GM12891 (cell line): ENCODE data around the gene ADAT1.

Experiments used
- DNase-seq: peaks from one replicate; pipeline ENCODE4 v3.0.0; 2011; ENCODE audit warnings: low spot score; ENCODE audit not compliant: insufficient read length
- FAIRE-seq: peaks from 2 replicates; lab custom pipeline; 2011; peaks lifted over from hg19 to GRCh38; lab: Jason Lieb, UNC
- PAX5 ChIP-seq: IDR thresholded peaks from 2 replicates; pipeline ENCODE4 v1.6.1; 2011; ENCODE audit warnings: low read length, moderate library complexity, mild to moderate bottlenecking; ENCODE audit not compliant: insufficient read depth, severe bottlenecking
- POLR2A ChIP-seq: IDR thresholded peaks from 2 replicates; pipeline ENCODE4 v1.6.1; 2011; ENCODE audit warnings: low read depth, low read length, control low read depth
- POLR2AphosphoS5 ChIP-seq: IDR thresholded peaks from 2 replicates; pipeline ENCODE4 v1.6.1; 2011; ENCODE audit warnings: low read depth, low read length, control low read depth
- POU2F2 ChIP-seq: IDR thresholded peaks from 2 replicates; pipeline ENCODE4 v1.6.1; 2011; ENCODE audit warnings: low read depth, mild to moderate bottlenecking, control low read depth, low read length, moderate library complexity
- SPI1 ChIP-seq: IDR thresholded peaks from 2 replicates; pipeline ENCODE4 v1.6.1; 2011; ENCODE audit warnings: low read depth, low read length, control low read depth
- TAF1 ChIP-seq: IDR thresholded peaks from 2 replicates; pipeline ENCODE4 v1.6.1; 2011; ENCODE audit warnings: low read depth, low read length, control low read depth

Gene ADAT1

DNA sequence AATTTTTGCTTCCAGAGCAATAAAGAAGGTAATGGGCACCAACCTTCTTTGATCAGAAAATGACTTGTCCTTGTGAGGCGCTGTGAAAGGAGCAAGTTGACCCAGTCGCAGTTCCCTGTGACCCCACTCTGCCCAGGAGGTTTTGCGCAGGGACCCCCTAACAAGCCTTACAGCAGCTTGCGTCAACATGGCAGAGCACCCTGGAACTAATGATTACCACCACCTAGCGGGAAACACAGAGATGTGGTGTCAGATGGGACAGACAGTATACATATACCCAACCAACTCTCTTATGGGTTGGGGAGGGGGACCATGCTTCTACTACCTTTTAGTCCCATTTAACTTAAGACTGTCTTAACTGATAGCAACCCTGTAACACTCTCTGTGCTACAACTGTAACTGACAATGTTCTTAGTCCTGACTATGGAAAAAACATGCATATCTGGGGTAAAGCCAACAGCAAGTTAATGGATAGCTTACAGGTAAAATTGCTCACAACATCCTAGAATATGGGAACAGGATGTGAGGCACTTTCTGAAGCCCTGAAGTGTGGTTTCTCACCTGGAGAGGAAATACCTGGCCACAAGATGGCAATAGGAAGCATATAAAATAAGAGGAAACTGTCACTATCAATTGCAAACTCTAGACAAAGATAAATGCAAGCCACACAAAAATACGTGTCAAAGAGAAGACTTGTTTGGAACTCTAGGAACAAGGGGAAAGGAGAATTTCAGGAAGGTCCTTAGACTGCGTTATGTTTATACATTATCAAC lies 21.3 kb upstream of the ADAT1 start:
- TF ChIP-seq POLR2AphosphoS5 (no peak), POU2F2 (no peak), PAX5 (no peak), SPI1 (no peak), POLR2A (no peak), TAF1 (no peak)
- no peak for FAIRE-seq
- no peak for DNase-seq

DNA sequence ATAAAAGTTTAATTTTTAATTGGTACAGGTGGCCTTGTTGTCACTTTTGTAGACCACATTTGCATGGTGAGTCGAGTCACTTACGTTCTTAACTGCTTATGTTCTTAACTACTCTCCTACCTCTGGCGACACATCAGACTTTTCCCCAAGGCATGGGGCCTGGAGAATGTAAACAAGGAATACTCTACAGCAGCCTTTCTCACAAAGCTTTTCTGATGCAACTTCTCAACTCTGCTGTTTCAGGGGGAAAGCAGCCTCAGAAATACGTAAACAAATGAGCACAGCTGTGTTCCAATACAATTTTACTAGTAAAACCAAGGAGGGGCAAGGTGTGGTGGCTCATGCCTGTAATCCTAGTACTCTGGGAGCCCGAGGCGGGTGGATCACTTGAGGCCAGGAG lies 17.5 kb upstream of the ADAT1 start:
- no peak for DNase-seq
- no peak for TF ChIP-seq POLR2A
- no peak for TF ChIP-seq POU2F2
- TF ChIP-seq SPI1: no peak
- TF ChIP-seq POLR2AphosphoS5: no peak
- TF ChIP-seq TAF1: no peak
- TF ChIP-seq PAX5: no peak
- FAIRE-seq: no peak

DNA sequence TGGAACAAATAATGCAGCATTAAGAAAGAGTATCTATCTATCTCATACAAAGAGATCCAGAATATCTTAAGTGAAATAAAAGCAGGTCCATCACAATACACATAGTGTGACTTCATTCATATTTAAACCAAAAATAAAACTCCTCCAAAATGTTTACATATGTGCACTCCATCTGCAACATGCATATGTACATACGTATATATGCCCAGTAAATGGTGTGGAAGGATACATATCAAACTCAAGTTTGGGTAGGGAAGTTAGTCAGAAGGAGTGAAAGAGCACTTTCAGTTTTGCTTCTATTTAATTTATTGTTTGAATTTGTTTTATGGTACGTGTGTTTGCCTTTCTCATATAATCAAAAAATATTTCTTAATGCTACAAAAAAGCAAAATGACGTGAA lies 12.0 kb upstream of the ADAT1 start:
- no peak for FAIRE-seq
- TF ChIP-seq POLR2A (no peak), TAF1 (no peak), SPI1 (no peak), POLR2AphosphoS5 (no peak), PAX5 (no peak), POU2F2 (no peak)
- DNase-seq: no peak

DNA sequence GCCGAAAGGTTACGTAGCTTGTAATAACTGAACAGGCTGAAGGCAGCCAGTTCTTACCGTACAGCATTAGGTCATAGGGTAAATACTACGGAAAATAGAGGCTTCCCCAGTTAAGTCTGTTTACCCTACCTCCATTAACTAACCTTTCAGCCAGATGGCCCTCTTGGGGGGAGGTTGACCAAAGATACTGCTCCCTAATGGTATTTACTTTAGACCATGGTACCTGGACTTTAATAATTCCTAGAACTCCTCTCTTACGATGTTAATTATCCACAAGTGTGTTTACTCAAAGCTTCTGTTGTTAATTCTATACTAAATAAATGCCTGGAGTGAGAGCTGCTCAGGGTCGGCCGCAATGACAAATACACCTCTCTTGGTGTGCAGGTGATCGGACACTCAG lies 9.8 kb upstream of the ADAT1 start:
- no peak for TF ChIP-seq POLR2AphosphoS5
- TF ChIP-seq SPI1: no peak
- no peak for TF ChIP-seq POLR2A
- no peak for TF ChIP-seq POU2F2
- TF ChIP-seq TAF1: no peak
- no peak for TF ChIP-seq PAX5
- no peak for FAIRE-seq
- DNase-seq: no peak

DNA sequence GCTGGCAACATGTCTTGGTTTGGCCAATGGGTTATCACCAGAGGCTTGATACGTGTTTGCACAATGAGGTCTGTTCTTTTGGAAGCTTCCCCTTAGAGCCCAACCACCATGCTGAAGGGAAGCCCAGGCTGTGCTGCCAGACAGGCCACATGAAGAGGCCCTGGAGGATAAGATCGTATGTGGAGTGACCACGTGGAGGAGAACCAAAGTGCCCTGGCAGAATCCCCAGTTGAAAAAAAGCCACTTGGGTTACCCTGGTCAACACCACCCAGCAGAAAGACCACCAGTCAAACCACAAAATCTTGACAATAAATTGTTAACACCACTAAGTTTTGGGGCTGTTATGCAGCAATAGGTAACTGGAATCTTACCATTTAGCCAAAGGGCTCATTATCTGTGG lies 7.0 kb upstream of the ADAT1 start:
- TF ChIP-seq PAX5 (no peak), SPI1 (no peak), POLR2A (0 out of 2 replicates have a peak, but pooled peaks have one; percentile 38), POU2F2 (no peak)
- FAIRE-seq (no peak), DNase-seq (no peak)

DNA sequence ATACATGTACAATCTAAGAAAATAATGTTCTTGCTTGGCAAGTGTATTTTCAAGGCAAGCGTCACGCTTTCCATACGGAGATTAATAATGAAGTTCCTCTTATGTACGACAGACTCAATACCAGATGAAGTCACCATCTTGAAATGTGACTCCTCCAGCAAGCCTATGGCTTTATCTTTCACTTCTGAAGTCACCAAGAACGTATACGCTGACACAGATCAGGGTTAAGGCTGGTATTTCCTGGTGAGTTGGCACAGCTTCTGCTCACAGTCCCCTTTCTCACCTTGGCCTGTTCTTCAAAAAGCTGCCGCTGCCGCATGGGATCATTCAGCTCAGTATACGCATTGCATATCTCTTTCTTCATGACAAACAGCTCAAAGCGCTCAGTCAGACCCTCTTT lies 6.1 kb upstream of the ADAT1 start:
- no peak for DNase-seq
- TF ChIP-seq POLR2A (no peak), POU2F2 (no peak), POLR2AphosphoS5 (no peak)
- FAIRE-seq: no peak

DNA sequence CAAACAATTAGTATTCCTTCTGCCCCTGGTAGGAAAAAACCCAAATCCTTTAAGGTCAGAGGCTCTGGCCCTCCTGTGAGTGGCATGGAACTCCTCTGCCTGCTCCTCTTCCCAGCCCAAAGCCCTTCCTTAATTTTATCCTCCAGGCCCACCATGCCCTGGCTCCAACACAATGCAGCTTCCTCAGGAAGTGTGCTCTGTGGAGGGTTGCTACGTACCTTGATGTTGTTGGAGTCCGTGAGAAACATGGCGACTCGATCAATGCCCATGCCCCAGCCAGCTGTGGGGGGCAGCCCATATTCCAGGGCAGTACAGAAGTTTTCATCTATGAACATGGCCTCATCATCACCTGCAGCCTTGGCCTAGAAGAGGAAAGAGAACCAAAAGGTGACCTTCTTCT lies 5.3 kb upstream of the ADAT1 start:
- no peak for FAIRE-seq
- no peak for TF ChIP-seq POLR2A
- no peak for TF ChIP-seq PAX5
- no peak for TF ChIP-seq TAF1
- no peak for TF ChIP-seq SPI1
- no peak; the same call in 1 of the 2 replicates for TF ChIP-seq POLR2AphosphoS5
- TF ChIP-seq POU2F2: no peak
- no peak for DNase-seq

DNA sequence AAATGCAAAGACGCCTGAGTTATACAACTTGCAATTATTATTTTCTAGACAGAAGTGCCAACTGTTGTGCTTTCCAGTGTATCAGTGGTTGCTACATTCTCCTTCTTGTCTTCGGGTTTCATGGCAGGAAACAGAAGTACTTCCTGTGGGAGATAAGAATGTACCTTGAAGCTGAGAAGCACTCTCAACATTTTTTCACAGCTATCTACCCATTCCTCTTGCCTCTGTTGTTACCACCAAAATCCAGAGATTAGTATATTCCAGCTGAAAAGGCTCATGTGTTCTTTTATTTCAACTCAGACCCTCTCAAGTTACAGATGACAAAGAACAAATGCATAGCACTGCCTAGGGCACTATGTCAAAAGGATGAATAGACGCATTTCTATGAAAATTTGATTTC lies 4.8 kb upstream of the ADAT1 start:
- DNase-seq: no peak

DNA sequence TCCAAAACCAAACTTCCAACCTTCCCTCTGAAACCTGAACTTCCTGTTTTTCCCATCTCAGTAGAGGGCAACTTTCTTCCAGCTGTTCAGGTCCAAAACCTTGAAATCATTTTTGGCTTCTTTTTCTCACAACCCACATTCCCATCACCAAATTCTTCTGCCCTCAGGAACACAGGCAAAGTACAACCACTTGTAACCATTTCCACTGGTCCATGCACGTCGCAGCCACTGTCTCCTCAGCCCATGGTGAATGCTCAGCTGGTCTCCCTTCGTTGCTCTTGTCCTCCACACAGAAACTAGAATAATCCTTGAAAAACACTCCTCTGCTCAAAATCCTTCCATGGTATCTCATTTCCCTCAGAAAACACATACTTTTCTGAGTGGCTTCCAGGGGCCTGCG lies 3.7 kb upstream of the ADAT1 start:
- FAIRE-seq: no peak

More for the DNA sequence above, 4.8 kb upstream of the ADAT1 start:
- FAIRE-seq: no peak
- no peak for TF ChIP-seq POLR2AphosphoS5
- TF ChIP-seq POU2F2: no peak
- TF ChIP-seq PAX5: no peak
- TF ChIP-seq POLR2A: no peak
- TF ChIP-seq TAF1: no peak
- TF ChIP-seq SPI1: no peak

DNA sequence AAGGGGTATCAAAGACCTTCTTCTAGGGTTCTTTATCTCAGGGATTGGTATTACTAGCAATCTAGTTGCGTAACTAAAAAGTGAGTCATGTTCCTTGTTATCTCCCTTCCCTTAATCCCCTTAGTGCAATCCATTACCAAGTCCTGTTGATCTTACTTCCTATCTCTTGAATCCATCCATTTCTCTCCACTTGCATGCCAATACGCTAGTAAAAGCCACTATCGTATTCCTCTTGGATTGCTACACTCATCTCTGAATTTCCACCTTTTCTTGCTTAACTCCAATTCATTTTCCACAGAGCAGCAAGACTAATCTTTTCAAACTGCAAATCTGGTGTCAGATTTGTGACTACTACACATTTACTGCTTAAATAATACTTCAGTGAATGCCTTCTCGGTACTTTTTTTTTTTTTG lies 1.8 kb upstream of the ADAT1 start:
- TF ChIP-seq POLR2AphosphoS5: no peak
- TF ChIP-seq POU2F2: no peak
- TF ChIP-seq PAX5: no peak
- no peak for TF ChIP-seq SPI1
- no peak for TF ChIP-seq TAF1
- TF ChIP-seq POLR2A: no peak
- no peak for FAIRE-seq
- no peak for DNase-seq

More for the DNA sequence above, 3.7 kb upstream of the ADAT1 start:
- no peak for DNase-seq
- TF ChIP-seq POLR2AphosphoS5 (0 out of 2 replicates have a peak, but pooled peaks have one; percentile 9), SPI1 (no peak), POU2F2 (no peak), POLR2A (no peak), PAX5 (no peak)

DNA sequence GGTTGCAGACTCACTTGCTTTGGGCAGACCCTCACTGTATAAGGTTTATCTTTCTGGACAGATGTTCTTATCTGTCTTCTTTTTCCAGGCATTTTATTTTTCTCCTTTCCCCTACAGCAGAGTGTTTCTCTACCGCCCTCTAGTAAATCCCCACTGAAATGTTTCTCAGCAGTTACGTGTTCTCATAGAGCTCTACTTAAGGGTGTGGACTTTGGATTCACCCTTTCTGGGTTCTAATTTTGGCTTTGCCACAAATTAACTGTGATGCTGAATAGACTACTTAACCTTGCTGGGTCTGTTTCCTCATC lies 2.0 kb downstream of the ADAT1 start:
- no peak for FAIRE-seq

More for the DNA sequence above, 2.0 kb downstream of the ADAT1 start:
- no peak for DNase-seq
- TF ChIP-seq TAF1: no peak
- no peak for TF ChIP-seq POLR2A
- no peak for TF ChIP-seq SPI1
- no peak for TF ChIP-seq POLR2AphosphoS5
- TF ChIP-seq POU2F2: no peak
- no peak for TF ChIP-seq PAX5
